ENCODE data around the gene UROC1. TPM values are rescaled to one million over a fixed set of nuclear protein-coding genes. Genes with fewer than 3 reads are reported as not detected.

The UROC1 gene
- total RNA-seq, 2 donors from 2014 or later = not detected

GRCh38 chr3:126514161-126514560, 3.4 kb downstream of the UROC1 start:
- H3K36me3 ChIP-seq = no peaks in the 10 kb centered on the region
- no peak overlapping the region for H3K27ac ChIP-seq
- H3K4me1 ChIP-seq = peaks cover 0 to 7% of the 10 kb centered on the region in 2 donors
- H3K9me3 ChIP-seq = no peaks in the 10 kb centered on the region
- DNase-seq (ENCODE audit: low spot score) = no peak
- H3K4me3 ChIP-seq = no peak overlapping the region
- no peaks in the 10 kb centered on the region for H3K27me3 ChIP-seq
- TF ChIP-seq, protein P1, sequence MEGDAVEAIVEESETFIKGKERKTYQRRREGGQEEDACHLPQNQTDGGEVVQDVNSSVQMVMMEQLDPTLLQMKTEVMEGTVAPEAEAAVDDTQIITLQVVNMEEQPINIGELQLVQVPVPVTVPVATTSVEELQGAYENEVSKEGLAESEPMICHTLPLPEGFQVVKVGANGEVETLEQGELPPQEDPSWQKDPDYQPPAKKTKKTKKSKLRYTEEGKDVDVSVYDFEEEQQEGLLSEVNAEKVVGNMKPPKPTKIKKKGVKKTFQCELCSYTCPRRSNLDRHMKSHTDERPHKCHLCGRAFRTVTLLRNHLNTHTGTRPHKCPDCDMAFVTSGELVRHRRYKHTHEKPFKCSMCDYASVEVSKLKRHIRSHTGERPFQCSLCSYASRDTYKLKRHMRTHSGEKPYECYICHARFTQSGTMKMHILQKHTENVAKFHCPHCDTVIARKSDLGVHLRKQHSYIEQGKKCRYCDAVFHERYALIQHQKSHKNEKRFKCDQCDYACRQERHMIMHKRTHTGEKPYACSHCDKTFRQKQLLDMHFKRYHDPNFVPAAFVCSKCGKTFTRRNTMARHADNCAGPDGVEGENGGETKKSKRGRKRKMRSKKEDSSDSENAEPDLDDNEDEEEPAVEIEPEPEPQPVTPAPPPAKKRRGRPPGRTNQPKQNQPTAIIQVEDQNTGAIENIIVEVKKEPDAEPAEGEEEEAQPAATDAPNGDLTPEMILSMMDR (IDR thresholded peaks at IDR 0.05) = no peak

DNA sequence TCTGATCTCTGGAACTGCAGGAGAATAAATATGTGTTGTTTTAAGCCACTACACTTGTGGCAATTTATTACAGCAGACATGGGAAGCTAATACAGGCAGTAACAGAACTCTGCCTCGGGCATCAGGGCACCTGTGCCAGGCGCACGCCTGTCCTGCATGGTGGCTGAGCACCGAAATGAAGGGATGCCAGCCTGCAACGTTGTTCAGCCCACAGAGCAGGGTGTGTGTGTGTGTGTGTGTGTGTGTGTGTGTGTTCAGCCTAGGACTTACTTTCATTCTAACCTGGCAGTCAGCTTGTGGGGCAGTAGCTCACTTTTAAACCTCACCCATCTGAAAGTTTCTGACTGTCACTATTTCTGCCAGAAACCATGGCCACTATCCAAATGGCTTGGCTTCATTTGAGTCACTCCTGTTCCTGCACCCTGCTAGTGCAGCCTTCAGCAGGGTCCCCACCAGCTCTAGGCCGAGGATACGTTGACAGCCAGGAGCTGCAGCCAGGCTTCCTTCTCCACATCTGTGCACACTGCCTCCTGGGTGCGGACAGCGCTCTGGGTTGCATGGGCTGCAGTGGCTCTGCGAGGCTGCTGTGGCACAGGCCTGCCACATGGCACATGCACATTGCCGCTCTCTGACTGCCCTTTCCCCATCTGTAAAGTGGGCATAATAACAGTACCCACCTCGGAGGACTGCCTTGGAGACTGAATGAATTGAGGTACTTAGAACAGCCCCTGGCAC, 4.5 kb downstream of the UROC1 start:
- no peak for DNase-seq (ENCODE audit: low spot score)
- Histone ChIP-seq H3K4me1 (peaks cover 0 to 7% of the 10 kb centered on the region in 2 donors), H3K9me3 (no peaks in the 10 kb centered on the region), H3K36me3 (no peaks in the 10 kb centered on the region), H3K27ac (no peak overlapping the region), H3K27me3 (no peaks in the 10 kb centered on the region), H3K4me3 (no peak overlapping the region)
- TF ChIP-seq, protein P1 (IDR thresholded peaks at IDR 0.05) = no peak

GRCh38 chr3:126512026-126512425, 5.5 kb downstream of the UROC1 start:
- Histone ChIP-seq H3K27me3 (no peaks in the 10 kb centered on the region), H3K4me3 (no peak overlapping the region), H3K9me3 (no peaks in the 10 kb centered on the region), H3K27ac (no peak overlapping the region), H3K4me1 (peaks cover 0 to 7% of the 10 kb centered on the region in 2 donors), H3K36me3 (no peaks in the 10 kb centered on the region)
- TF ChIP-seq, protein P1 (IDR thresholded peaks at IDR 0.05) = no peak
- no peak for DNase-seq (ENCODE audit: low spot score)

GRCh38 chr3:126511291-126511690, 6.3 kb downstream of the UROC1 start:
- Histone ChIP-seq H3K36me3 (no peaks in the 10 kb centered on the region), H3K9me3 (no peaks in the 10 kb centered on the region), H3K4me3 (no peak overlapping the region), H3K27ac (no peak overlapping the region), H3K27me3 (no peaks in the 10 kb centered on the region), H3K4me1 (peaks cover 0 to 7% of the 10 kb centered on the region in 2 donors)
- TF ChIP-seq, protein P1 (IDR thresholded peaks at IDR 0.05) = no peak
- DNase-seq (ENCODE audit: low spot score) = no peak

GRCh38 chr3:126510308-126510910, 7.2 kb downstream of the UROC1 start:
- no peak overlapping the region for H3K27ac ChIP-seq
- H3K36me3 ChIP-seq = no peaks in the 10 kb centered on the region
- H3K27me3 ChIP-seq = no peaks in the 10 kb centered on the region
- H3K4me1 ChIP-seq = peaks cover 0 to 7% of the 10 kb centered on the region in 2 donors
- no peak for DNase-seq (ENCODE audit: low spot score)
- H3K4me3 ChIP-seq = no peak overlapping the region
- TF ChIP-seq, protein P1 (IDR thresholded peaks at IDR 0.05) = no peak
- H3K9me3 ChIP-seq = no peaks in the 10 kb centered on the region

Measured in right atrium auricular region (tissue), 2 donors.